GM04504 (cell line): ENCODE results near the gene THG1L.
"Not testable (repeated sequence)": the region's sequence is repeated elsewhere in the genome, so short reads cannot be mapped to it uniquely, and the experiment has no call there.

ENCODE experiments used
- DNase-seq: peaks from one replicate; pipeline ENCODE4 v3.0.0-alpha.2; 2012; ENCODE audit warnings: low read depth

THG1L gene

DNA sequence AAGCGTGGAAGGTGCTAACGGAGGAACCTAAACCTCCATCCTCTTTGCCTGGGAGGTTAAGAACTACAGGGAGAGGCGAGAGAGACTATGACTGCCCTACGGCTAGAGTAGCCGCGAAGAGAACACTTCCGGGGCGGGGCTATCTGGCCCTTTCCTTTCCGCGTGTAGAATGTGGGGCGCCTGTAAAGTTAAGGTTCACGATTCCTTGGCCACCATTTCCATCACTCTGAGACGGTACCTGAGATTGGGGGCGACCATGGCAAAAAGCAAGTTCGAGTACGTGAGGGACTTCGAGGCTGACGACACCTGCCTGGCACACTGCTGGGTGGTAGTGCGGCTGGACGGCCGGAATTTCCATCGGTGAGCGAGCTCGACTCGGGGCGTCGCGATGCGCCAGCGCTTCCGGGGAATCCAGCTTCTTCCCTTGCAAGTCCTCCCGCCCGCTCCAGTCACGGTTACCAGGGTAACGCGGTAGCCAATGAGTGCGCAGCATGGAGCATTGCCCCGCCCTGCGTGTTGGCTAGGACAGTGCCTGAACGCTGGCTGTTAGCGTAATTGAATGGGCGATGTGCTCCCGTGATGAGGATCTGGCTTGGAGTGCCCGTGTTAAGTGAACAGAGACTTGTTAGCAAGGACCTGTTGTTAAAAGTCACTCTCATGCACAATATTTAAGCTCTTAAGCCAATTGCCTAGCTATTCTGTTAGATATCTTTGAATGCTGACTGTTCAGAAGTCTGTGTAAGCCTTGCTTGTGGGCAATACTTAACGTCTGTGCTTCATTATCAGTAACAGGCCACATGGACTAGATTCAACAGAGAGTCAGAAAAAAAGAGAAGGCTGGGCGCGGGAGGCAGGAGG is at the start of gene THG1L:
TSS of gene THG1L (plus strand) at position 149 of the 858 bp plus-strand sequence. CDS start at position 170, 21 bp downstream.
- peak; percentile 96 for DNase-seq

GRCh38 chr5:157682257-157682656 is 49.0 kb upstream of the THG1L start:
- no peak for DNase-seq

DNA sequence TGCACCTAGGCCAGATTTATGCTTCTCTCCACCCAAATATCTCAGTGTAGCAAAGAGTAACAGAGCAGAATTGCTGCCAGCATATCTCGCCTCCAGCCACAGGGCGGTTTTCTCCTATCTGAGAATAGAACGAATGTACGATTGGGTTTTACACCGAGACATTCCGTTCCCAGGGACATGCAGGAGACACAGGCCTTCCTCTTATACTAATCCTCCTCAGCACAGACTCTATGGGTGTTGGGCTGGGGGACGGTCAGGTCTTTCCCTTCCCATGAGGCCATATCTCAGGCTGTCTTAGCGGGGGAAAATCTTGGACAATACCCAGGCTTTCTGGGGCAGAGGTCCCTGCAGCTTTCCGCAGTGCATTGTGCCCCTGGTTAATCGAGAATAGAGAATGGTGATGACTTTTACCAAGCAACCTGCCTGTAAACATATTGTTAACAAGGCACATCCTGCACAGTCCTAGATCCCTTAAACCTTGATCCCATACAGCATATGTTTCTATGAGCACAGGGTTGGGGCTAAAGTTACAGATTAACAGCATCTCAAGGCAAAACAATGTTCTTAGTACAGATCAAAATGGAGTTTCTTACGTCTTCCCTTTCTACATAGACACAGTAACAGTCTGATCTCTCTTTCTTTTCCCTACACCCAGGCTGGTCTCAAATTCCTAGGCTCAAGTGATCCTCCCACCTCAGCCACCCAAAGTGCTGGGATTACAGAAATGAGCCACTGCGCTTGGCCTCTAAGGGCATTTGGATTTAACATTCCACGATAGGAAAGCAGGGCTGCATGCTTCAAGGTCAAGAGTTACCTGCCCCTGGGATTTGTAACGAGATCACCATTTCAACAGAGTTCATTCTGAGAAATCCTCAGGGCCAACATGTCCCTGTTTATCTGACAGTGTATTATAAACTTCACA is 44.7 kb upstream of the THG1L start:
- not testable (repeated sequence) for DNase-seq

DNA sequence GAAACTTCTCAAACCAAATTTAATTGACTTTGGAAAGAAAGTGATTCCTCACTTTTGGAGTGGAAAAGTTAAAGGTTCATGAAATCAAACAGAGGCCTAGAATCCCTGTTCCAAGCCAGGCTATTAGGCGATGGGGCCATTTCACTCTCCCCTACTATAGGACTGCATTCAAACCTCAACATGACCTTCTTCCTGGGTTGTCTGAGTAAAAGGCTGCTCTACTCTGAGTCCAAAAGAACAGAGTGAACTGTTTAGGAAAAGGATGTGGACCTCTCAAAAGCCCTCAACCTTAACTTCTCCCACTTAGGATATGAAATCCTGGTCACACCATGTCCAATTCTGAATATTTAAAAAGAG is 44.0 kb upstream of the THG1L start:
- no peak for DNase-seq

- DNase-seq, result no peak
Observed at GRCh38 chr5:157689942-157690689, 41.1 kb upstream of the THG1L start.

- no peak for DNase-seq
Observed at GRCh38 chr5:157690690-157691433, 40.4 kb upstream of the THG1L start.

DNA sequence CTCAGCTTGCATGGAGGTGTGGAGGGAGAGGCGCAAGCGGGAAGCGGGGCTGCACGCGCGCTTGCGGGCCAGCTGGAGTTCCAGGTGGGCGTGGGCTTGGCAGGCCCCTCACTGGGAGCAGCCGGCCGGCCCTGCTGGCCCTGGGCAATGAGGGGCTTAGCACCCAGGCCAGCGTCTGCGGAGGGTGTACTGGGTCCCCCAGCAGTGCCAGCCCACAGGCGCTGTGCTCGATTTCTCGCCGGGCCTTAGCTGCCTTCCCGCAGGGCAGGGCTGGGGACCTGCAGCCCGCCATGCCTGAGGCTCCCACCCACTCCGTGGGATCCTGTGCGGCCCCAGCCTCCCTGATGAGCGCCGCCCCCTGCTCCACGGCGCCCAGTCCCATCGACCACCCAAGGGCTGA is 37.4 kb upstream of the THG1L start:
- not testable (repeated sequence) for DNase-seq

- not testable (repeated sequence) for DNase-seq
Observed at GRCh38 chr5:157696154-157696553, 35.1 kb upstream of the THG1L start.

DNA sequence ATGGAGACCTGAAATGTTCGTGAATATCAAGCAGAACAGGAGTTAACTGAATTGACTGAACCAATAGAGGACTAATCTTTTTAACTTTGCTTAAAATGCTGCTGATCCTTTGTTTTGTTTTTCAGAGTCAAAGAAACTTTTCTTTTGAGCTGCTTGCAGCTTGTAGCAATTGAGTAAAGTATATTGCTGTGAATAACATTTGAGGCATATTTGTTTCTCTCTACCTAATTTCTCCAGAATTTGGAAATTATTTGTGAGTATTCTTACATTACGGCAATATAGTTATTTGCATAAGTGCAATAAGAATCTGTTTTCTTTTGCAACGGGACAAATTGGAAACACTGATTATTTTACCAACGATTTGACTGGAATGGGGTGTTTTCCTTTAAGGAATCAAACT is 32.5 kb upstream of the THG1L start:
- not testable (repeated sequence) for DNase-seq

DNA sequence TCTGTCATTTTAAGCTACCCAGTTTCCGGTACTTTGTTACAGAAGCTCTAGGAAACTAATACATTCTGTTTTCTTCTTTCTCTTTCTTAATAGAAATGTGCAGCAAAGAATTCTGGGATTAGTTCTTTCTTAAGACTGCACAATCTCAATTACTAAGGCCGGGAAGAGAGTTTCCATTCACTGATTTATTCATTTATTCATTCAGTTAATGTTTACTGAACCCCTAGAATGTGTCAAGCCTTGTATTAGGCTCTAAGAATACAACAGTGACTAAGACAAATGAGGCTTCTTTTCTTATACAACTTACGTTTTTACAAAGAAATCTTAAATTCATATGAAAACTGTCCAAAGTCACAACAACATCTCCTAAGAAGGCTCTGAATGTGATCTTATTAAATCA is 27.5 kb upstream of the THG1L start:
- DNase-seq, result no peak

- no peak for DNase-seq
Observed at GRCh38 chr5:157708866-157709265, 22.4 kb upstream of the THG1L start.

- DNase-seq, result no peak
Observed at GRCh38 chr5:157709346-157709745, 21.9 kb upstream of the THG1L start.

GRCh38 chr5:157710431-157710830 is 20.8 kb upstream of the THG1L start:
- no peak for DNase-seq

DNA sequence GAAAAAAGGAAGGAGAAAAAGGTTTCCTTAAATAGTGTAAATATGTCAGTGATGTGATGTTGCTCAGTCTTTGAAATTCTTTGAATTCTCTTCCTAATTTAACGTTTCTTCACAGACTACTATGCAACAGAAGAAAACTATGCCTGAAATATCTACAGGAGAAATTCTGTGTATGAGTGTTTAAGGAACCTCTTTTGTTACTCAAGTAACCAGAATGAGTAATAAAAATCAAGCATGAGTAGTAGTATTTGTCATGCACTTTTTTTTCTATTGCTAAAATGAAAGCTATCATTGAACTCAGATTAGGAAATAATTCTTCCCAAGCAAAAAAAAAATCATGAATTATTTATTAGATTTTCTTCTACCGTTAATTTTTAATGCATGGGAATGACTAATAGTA is 20.3 kb upstream of the THG1L start:
- DNase-seq, result peak; percentile 47

- DNase-seq, result no peak
Observed at GRCh38 chr5:157713830-157714595, 17.2 kb upstream of the THG1L start.

DNA sequence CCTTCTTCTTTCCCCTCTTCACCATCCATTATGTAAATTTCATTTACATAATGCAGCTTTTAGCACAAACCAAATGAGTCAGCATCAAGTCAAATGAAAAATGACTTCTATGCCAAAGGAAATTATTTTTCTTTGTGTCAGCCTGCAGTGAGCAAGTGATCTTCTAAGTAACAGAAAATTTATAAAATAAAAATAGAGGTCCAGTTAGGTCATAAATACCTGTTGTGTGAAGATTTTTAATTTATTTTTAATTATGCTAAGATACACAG is 16.7 kb upstream of the THG1L start:
- no peak for DNase-seq

DNA sequence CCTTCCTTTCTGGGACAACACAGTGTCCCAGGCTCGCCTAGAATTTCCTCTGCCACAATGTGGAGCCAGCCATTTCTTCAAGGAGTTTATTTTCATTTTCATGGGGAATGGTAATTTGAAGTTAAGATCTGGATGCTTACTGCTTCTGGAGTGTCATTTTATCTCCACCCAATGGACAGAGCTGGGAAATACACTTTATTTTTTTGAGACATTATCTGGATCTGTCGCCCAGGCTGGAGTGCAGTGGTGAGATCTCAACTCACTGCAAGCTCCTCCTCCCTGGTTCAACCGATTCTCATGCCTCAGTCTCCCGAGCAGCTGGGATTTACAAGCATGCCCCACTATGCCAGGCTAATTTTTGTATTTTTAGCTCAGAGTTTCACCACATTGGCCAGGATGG is 12.7 kb upstream of the THG1L start:
- no peak for DNase-seq

DNA sequence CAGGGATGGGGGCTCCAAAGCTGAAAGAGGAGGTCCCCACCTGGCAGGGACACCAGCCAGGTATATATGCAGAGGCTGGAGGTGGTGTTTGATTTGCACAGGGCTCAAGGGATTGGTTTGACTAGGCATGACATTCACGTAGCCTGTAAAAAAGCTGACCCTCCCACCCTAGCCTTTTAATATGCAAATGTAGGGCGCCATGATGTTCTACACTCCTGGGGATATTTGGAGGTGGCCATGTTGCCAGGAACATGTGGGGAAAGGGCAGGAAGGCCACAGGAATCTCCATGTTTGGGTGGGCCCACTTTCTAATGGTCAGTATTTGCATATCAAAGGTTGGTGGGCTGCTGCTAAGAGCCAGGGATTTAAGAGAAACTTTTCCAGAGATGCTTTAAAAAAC is 12.0 kb upstream of the THG1L start:
- DNase-seq, result no peak

DNA sequence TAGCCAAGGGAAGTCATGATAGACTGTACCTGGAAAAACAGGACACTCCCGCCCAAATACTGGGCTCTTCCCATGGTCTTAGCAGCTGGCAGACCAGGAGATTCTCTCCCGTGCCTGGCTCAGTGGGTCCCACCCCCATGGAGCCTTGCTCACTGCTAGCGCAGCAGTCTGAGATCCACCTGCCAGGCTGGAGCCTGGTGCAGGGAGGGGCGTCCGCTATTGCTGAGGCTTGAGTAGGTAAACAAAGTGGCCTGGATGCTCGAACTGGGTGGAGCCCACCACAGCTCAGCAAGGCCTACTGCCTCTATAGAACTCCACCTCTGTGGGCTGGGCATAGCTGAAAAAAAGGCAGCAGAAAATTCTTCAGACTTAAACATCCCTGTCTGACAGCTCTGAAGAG is 10.1 kb upstream of the THG1L start:
- no peak for DNase-seq

DNA sequence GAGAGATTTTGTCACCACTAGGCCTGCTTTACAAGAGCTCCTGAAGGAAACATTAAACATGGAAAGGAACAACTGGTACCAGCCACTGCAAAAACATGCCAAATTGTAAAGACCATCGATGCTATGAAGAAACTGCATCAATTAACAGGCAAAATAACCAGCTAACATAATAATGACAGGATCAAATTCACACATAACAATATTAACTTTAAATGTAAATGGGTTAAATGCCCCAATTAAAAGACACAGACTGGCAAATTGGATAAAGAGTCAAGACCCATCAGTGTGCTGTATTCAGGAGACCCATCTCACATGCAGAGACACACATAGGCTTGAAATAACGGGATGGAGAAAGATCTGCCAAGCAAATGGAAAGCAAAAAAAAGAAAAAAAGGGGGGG is 8.3 kb upstream of the THG1L start:
- DNase-seq, result not testable (repeated sequence)

DNA sequence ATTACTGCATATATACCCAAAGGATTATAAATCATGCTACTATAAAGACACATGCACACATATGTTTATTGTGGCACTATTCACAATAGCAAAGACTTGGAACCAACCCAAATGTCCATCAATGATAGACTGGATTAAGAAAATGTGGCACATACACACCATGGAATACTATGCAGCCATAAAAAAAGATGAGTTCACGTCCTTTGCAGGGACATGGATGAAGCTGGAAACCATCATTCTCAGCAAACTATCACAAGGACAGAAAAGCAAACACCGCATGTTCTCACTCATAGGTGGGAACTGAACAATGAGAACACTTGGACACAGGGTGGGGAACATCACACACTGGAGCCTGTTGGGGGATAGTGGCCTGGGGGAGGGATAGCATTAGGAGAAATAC is 4.6 kb upstream of the THG1L start:
- not testable (repeated sequence) for DNase-seq
